Measurements from ENCODE around the gene KCNB1.

GRCh38 chr20:49510562-49511122 lies 28.2 kb upstream of the KCNB1 start:
- TF ChIP-seq CTCF (IDR thresholded peaks at IDR 0.05) (no peak), EP300 (IDR thresholded peaks at IDR 0.05) (peak in 1 of 2 donors; percentile 68)

All from tibial nerve (tissue), 4 donors.